HCT116 (cell line): ENCODE measurements around the gene ADRA2A. TPM values are rescaled to one million over a fixed set of nuclear protein-coding genes. Genes with fewer than 3 reads are reported as not detected.

ENCODE experiments used
- ATAC-seq: fragments of 200-7000 bp; cut with Tn5 transposase; 2 replicates; pipeline ENCODE4 v1.9.1; 2020; ENCODE audit warnings: mild to moderate bottlenecking, moderate library complexity
- BruUV-seq: library from RNA; stranded (reverse); fragments of 400-500 nt; replicated peaks from 2 replicates; lab custom pipeline; 2021; lab: Mats Ljungman, UMichigan
- CTCF ChIA-PET: fragments of 300-600 bp; sonication (Branson Sonifier 250); formaldehyde crosslinking; loops from one replicate; lab custom pipeline; 2021; ENCODE audit warnings: antibody characterized with exemption; lab: Charles Lee
- POLR2A ChIA-PET: fragments of 300-600, 350-600 bp; sonication (Branson Sonifier 250); formaldehyde crosslinking; loops from one replicate; lab custom pipeline; 2021; ENCODE audit warnings: antibody characterized with exemption; lab: Charles Lee
- RAD21 ChIA-PET, 2 experiments: fragments of 300-600 bp; sonication (Branson Sonifier 250); formaldehyde crosslinking; loops; one replicate each; lab custom pipeline; 2023; ENCODE audit warnings: low total read pairs in 2 of 2; ENCODE audit not compliant: uncharacterized antibody in 2 of 2, unreplicated experiment in 2 of 2, low non-redundant PET in 1 of 2; lab: Charles Lee
- DNase-seq: peaks from one replicate; pipeline ENCODE4 v3.0.0-alpha.2; 2010; ENCODE audit warnings: low read depth, low spot score
- H2AFZ ChIP-seq: fragments of 200-600 bp; shearing (Covaris generic), sonication (generic); 2 replicates; pipeline ENCODE4 v1.6.1; 2017; ENCODE audit warnings: low read depth, mixed run types, mixed read lengths, antibody characterized with exemption, low read length; ENCODE audit not compliant: poor library complexity, severe bottlenecking
- H3K27ac ChIP-seq: 2 replicates; pipeline ENCODE4 v1.5.1; 2012; ENCODE audit warnings: low read depth, low read length
- H3K27me3 ChIP-seq: fragments of 200-600 bp; sonication (generic); 2 replicates; pipeline ENCODE4 v1.6.1; 2016; ENCODE audit warnings: mixed run types, low read length, mixed read lengths; ENCODE audit not compliant: insufficient read depth
- H3K36me3 ChIP-seq, 2 experiments: fragments of 200-500 bp in 1 of 2; fragments of 200-600 bp in 1 of 2; sonication (Bioruptor generic) in 1 of 2; sonication (generic) in 1 of 2; 2 replicates each; pipeline versions ENCODE4 v1.5.1 to v1.6.1; 2014 to 2016; ENCODE audit warnings: low read length in 2 of 2, inconsistent platforms in 1 of 2, mixed read lengths in 1 of 2, mixed run types in 1 of 2; ENCODE audit not compliant: insufficient read depth in 2 of 2, control insufficient read depth in 1 of 2
- H3K4me1 ChIP-seq, 2 experiments: fragments of 200-600 bp in 1 of 2; sonication (generic) in 1 of 2; 2 replicates each; pipeline versions ENCODE4 v1.5.1 to v1.6.1; 2012 to 2017; ENCODE audit warnings: low read length in 2 of 2, inconsistent platforms in 1 of 2, mild to moderate bottlenecking in 1 of 2, mixed read lengths in 1 of 2, mixed run types in 1 of 2, moderate library complexity in 1 of 2; ENCODE audit not compliant: insufficient read depth in 2 of 2, control insufficient read depth in 1 of 2
- H3K4me2 ChIP-seq: fragments of 200-600 bp; sonication (generic); 2 replicates; pipeline ENCODE4 v1.6.1; 2017; ENCODE audit warnings: mixed run types, low read length, mixed read lengths
- H3K4me3 ChIP-seq, 2 experiments: fragments of 200-600 bp in 1 of 2; sonication (generic) in 1 of 2; replicated peaks in 1 of 2; 2 replicates each; pipeline ENCODE4 v1.5.1; 2011 to 2016; ENCODE audit warnings: low read length in 2 of 2, control low read depth in 1 of 2, low read depth in 1 of 2, mild to moderate bottlenecking in 1 of 2, mixed read lengths in 1 of 2, mixed run types in 1 of 2
- H3K79me2 ChIP-seq: fragments of 200-600 bp; sonication (generic); 2 replicates; pipeline ENCODE4 v1.6.1; 2017; ENCODE audit warnings: mild to moderate bottlenecking, mixed run types, low read length, moderate library complexity, mixed read lengths; ENCODE audit not compliant: insufficient read depth
- H3K9ac ChIP-seq: fragments of 200-600 bp; sonication (generic); 2 replicates; pipeline ENCODE4 v1.6.1; 2016; ENCODE audit warnings: low read length, mixed read lengths
- H3K9me2 ChIP-seq: fragments of 200-600 bp; sonication (generic), shearing (Covaris generic); 2 replicates; pipeline ENCODE4 v1.6.1; 2017; ENCODE audit warnings: mixed run types, mild to moderate bottlenecking, moderate library complexity; ENCODE audit not compliant: insufficient read depth
- H3K9me3 ChIP-seq, 2 experiments: fragments of 200-500 bp in 1 of 2; fragments of 200-600 bp in 1 of 2; sonication (Bioruptor generic) in 1 of 2; sonication (generic) in 1 of 2; 2 replicates each; pipeline ENCODE4 v1.6.1; 2014 to 2017; ENCODE audit warnings: low read length in 2 of 2, mixed read lengths in 2 of 2, inconsistent platforms in 1 of 2, low read depth in 1 of 2, mild to moderate bottlenecking in 1 of 2, mixed run types in 1 of 2, moderate library complexity in 1 of 2; ENCODE audit not compliant: control insufficient read depth in 1 of 2, insufficient read depth in 1 of 2
- H4K20me1 ChIP-seq: fragments of 200-600 bp; sonication (generic), shearing (Covaris generic); 2 replicates; pipeline ENCODE4 v1.6.1; 2017; ENCODE audit warnings: mixed run types, mild to moderate bottlenecking, moderate library complexity; ENCODE audit not compliant: insufficient read depth
- CEBPB ChIP-seq: IDR thresholded peaks from 2 replicates; pipeline ENCODE4 v1.6.1; 2012; ENCODE audit warnings: low read depth
- CTCF ChIP-seq, 3 experiments: fragments of 200-600 bp in 1 of 3; sonication (generic) in 1 of 3; IDR thresholded peaks in 2 of 3; conservative IDR thresholded peaks in 1 of 3; 2 replicates each; pipeline ENCODE4 v1.5.1; 2012 to 2017; ENCODE audit warnings: low read depth in 2 of 3, low read length in 2 of 3, antibody characterized with exemption in 1 of 3, borderline replicate concordance in 1 of 3, control low read depth in 1 of 3, mild to moderate bottlenecking in 1 of 3, mixed read lengths in 1 of 3, mixed run types in 1 of 3, moderate library complexity in 1 of 3; ENCODE audit not compliant: insufficient read depth in 1 of 3
- EZH2phosphoT487 ChIP-seq: fragments of 200-600 bp; IDR thresholded peaks from 2 replicates; pipeline ENCODE4 v1.6.1; 2018; ENCODE audit warnings: antibody characterized with exemption, borderline replicate concordance
- FOSL1 ChIP-seq: IDR thresholded peaks from 2 replicates; pipeline ENCODE4 v1.6.1; 2012; ENCODE audit warnings: low read depth
- JUND ChIP-seq: IDR thresholded peaks from 2 replicates; pipeline ENCODE4 v1.6.1; 2012
- MAX ChIP-seq: IDR thresholded peaks from 2 replicates; pipeline ENCODE4 v1.6.1; 2012
- RAD21 ChIP-seq: IDR thresholded peaks from 2 replicates; pipeline ENCODE4 v1.6.1; 2012; ENCODE audit warnings: low read depth, mild to moderate bottlenecking
- REST ChIP-seq: IDR thresholded peaks from 2 replicates; pipeline ENCODE4 v1.6.1; 2012; ENCODE audit warnings: low read depth
- SP1 ChIP-seq: IDR thresholded peaks from 2 replicates; pipeline ENCODE4 v1.6.1; 2012; ENCODE audit warnings: low read depth
- SRF ChIP-seq: IDR thresholded peaks from 2 replicates; pipeline ENCODE4 v1.6.1; 2012; ENCODE audit warnings: low read depth
- TCF7L2 ChIP-seq: IDR thresholded peaks from 2 replicates; pipeline ENCODE4 v1.7.0; 2011; ENCODE audit warnings: borderline replicate concordance, inconsistent platforms; ENCODE audit not compliant: insufficient read depth, insufficient read length; ENCODE audit errors: extremely low read depth
- YY1 ChIP-seq: IDR thresholded peaks from 2 replicates; pipeline ENCODE4 v1.6.1; 2011; ENCODE audit warnings: low read length, low read depth, moderate library complexity, mild to moderate bottlenecking; ENCODE audit not compliant: insufficient replicate concordance; ENCODE audit errors: extremely low read depth
- ZFX ChIP-seq: fragments of 450-650 bp; IDR thresholded peaks from 2 replicates; pipeline ENCODE4 v1.6.1; 2017
- intact Hi-C: fragments of 100-400 bp; cut with micrococcal nuclease; formaldehyde crosslinking; loops from 2 replicates; pipeline ENCODE4 v1.10.0; 2022
- total RNA-seq: library from RNA; stranded (reverse); gene quantifications from one replicate; pipeline ENCODE4 v1.2.1, GENCODE V29; 2021; ENCODE audit not compliant: unreplicated experiment

Gene ADRA2A
- total RNA-seq, 1 experiment from 2014 or later: 0.15 TPM

GRCh38 chr10:111075577-111076185, 1.1 kb upstream of the ADRA2A start:
- intact Hi-C loops: loop anchor here (1.0 to 10.0 kb wide), 3 partner anchors 285 to 522 kb away; no protein-coding TSS in a partner anchor
- H3K4me2 ChIP-seq: peak overlapping the region; percentile 12; the same call in 1 of the 2 replicates
- H4K20me1 ChIP-seq: no peaks in the 10 kb centered on the region
- DNase-seq (no peak), ATAC-seq (peak; percentile 41)
- no peaks in the 10 kb centered on the region for H3K9me3 ChIP-seq
- H3K79me2 ChIP-seq: no peaks in the 10 kb centered on the region
- ChIA-PET CTCF (interaction anchor here (0.8 to 1.2 kb wide), 4 partner anchors 11 to 771 kb away, joined by 3 to 4 read pairs (median 4); partner anchors contain the start of gene SMNDC1), RAD21 (interaction anchor here (0.7 to 1.6 kb wide), 2 partner anchors 81 to 330 kb away, joined by 3 to 5 read pairs; no protein-coding TSS in a partner anchor), POLR2A (interaction anchor here (0.6 kb wide), 1 partner anchor 138 kb away, joined by 6 read pairs; no protein-coding TSS in a partner anchor)
- no peak overlapping the region for H3K27ac ChIP-seq
- H3K9ac ChIP-seq: no peak overlapping the region
- no TSS peak for BruUV-seq
- peaks cover 36% of the 10 kb centered on the region; the same call in 1 of the 2 replicates for H3K27me3 ChIP-seq
- no peak overlapping the region for H2AFZ ChIP-seq
- H3K4me1 ChIP-seq: no peaks in the 10 kb centered on the region; a peak in 1 of 4 replicates
- H3K9me2 ChIP-seq: no peaks in the 10 kb centered on the region
- no peaks in the 10 kb centered on the region for H3K36me3 ChIP-seq
- H3K4me3 ChIP-seq: no peak overlapping the region
- TF ChIP-seq SRF (no peak), RAD21 (no peak), EZH2phosphoT487 (no peak), FOSL1 (no peak), JUND (no peak), MAX (no peak), CTCF (IDR thresholded peaks at IDR 0.05 in 2 of 3, conservative IDR thresholded peaks at IDR 0.05 in 1 of 3; ENCODE audit: borderline replicate concordance in 1 of 3, insufficient read depth in 1 of 3, low read depth in 2 of 3, low read length in 2 of 3) (no peak), YY1 (no peak), ZFX (no peak), SP1 (no peak), TCF7L2 (no peak), REST (no peak), CEBPB (no peak)
